Smooth muscle cell (in vitro differentiated cells): Measurements from ENCODE around the gene OAF. TPM values are rescaled to one million over a fixed set of nuclear protein-coding genes. Genes with fewer than 3 reads are reported as not detected.

ENCODE experiments used
- DNase-seq: peaks from one replicate; lab custom pipeline; 2025; ENCODE audit not compliant: unreplicated experiment; lab: John Stamatoyannopoulos, UW
- H2AFZ ChIP-seq: fragments of 200-600 bp; sonication (generic); 2 replicates; pipeline ENCODE4 v1.6.0; 2016; ENCODE audit warnings: antibody characterized with exemption, low read depth, mild to moderate bottlenecking
- H3F3A ChIP-seq: fragments of 200-600 bp; sonication (generic); 2 replicates; pipeline ENCODE4 v1.6.0; 2017; ENCODE audit warnings: antibody characterized with exemption, low read depth
- H3K27ac ChIP-seq: fragments of 200-600 bp; sonication (generic); 2 replicates; pipeline ENCODE4 v1.5.1; 2016; ENCODE audit warnings: low read depth, mild to moderate bottlenecking
- H3K27me3 ChIP-seq: fragments of 200-600 bp; sonication (generic); 2 replicates; pipeline ENCODE4 v1.6.1; 2016; ENCODE audit warnings: low read depth, mild to moderate bottlenecking
- H3K36me3 ChIP-seq: fragments of 200-600 bp; sonication (generic); 2 replicates; pipeline ENCODE4 v1.5.1; 2016; ENCODE audit warnings: low read depth
- H3K4me1 ChIP-seq: fragments of 200-600 bp; sonication (generic); 2 replicates; pipeline ENCODE4 v1.5.1; 2016; ENCODE audit warnings: low read depth
- H3K4me2 ChIP-seq: fragments of 200-600 bp; sonication (generic); 2 replicates; pipeline ENCODE4 v1.6.0; 2016; ENCODE audit warnings: mild to moderate bottlenecking
- H3K4me3 ChIP-seq: fragments of 200-600 bp; sonication (generic); 2 replicates; pipeline ENCODE4 v1.5.1; 2016; ENCODE audit warnings: mild to moderate bottlenecking
- H3K79me2 ChIP-seq: fragments of 200-600 bp; sonication (generic); 2 replicates; pipeline ENCODE4 v1.6.0; 2016; ENCODE audit warnings: low read depth, mild to moderate bottlenecking
- H3K9ac ChIP-seq: fragments of 200-600 bp; sonication (generic); 2 replicates; pipeline ENCODE4 v1.6.0; 2016; ENCODE audit warnings: low read depth
- H3K9me3 ChIP-seq: fragments of 200-600 bp; sonication (generic); replicated peaks from 2 replicates; pipeline ENCODE4 v1.5.1; 2016; ENCODE audit warnings: low read depth
- H4K20me1 ChIP-seq: fragments of 200-600 bp; sonication (generic); 2 replicates; pipeline ENCODE4 v1.6.0; 2016; ENCODE audit warnings: low read depth
- WGBS: methylation state at CpG from one replicate; pipeline ENCODE4 v1.1.7; 2016; ENCODE audit warnings: low lambda C conversion rate; 5-methylcytosine and 5-hydroxymethylcytosine counted together
- polyA plus RNA-seq: library from polyadenylated mRNA; unstranded; fragments of >200 nt; fragmentation: Nextera tagmentation; extraction: Ambion mirVana; gene quantifications from 2 replicates; pipeline ENCODE4 v1.2.1, GENCODE V29; 2016
- total RNA-seq: library from RNA; depleted of rRNA; stranded (reverse); fragments of >200 nt; gene quantifications from 2 replicates; pipeline ENCODE4 v1.2.3, GENCODE V29; 2014
- TF ChIP-seq, protein P1 (sequence below): fragments of 200-600 bp; sonication (generic); IDR thresholded peaks from 2 replicates; pipeline ENCODE4 v1.5.1; 2017; ENCODE audit warnings: borderline replicate concordance, mild to moderate bottlenecking, antibody characterized with exemption; ENCODE audit not compliant: insufficient read depth, poor library complexity, severe bottlenecking

The OAF gene
- total and polyA plus RNA-seq, 2 experiments from 2014 or later = 41.6 to 112 TPM

- no peaks in the 10 kb centered on the region for H3K36me3 ChIP-seq
- TF ChIP-seq, protein P1, sequence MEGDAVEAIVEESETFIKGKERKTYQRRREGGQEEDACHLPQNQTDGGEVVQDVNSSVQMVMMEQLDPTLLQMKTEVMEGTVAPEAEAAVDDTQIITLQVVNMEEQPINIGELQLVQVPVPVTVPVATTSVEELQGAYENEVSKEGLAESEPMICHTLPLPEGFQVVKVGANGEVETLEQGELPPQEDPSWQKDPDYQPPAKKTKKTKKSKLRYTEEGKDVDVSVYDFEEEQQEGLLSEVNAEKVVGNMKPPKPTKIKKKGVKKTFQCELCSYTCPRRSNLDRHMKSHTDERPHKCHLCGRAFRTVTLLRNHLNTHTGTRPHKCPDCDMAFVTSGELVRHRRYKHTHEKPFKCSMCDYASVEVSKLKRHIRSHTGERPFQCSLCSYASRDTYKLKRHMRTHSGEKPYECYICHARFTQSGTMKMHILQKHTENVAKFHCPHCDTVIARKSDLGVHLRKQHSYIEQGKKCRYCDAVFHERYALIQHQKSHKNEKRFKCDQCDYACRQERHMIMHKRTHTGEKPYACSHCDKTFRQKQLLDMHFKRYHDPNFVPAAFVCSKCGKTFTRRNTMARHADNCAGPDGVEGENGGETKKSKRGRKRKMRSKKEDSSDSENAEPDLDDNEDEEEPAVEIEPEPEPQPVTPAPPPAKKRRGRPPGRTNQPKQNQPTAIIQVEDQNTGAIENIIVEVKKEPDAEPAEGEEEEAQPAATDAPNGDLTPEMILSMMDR = no peak
- WGBS = 80% methylated on average over 4 of the region's 4 CpGs
- H4K20me1 ChIP-seq = no peaks in the 10 kb centered on the region
- H3K4me1 ChIP-seq = peaks cover 26% of the 10 kb centered on the region
- H3K4me3 ChIP-seq = no peak overlapping the region
- H3F3A ChIP-seq = peaks cover under 1% of the 10 kb centered on the region
- H3K4me2 ChIP-seq = no peak overlapping the region
- no peaks in the 10 kb centered on the region for H3K27me3 ChIP-seq
- H2AFZ ChIP-seq = no peak overlapping the region
- DNase-seq = no peak
- no peaks in the 10 kb centered on the region for H3K9me3 ChIP-seq
- H3K27ac ChIP-seq = no peak overlapping the region
- H3K79me2 ChIP-seq = no peaks in the 10 kb centered on the region
- no peak overlapping the region for H3K9ac ChIP-seq
Measured at GRCh38 chr11:120191058-120191457, 19.8 kb upstream of the OAF start.

DNA sequence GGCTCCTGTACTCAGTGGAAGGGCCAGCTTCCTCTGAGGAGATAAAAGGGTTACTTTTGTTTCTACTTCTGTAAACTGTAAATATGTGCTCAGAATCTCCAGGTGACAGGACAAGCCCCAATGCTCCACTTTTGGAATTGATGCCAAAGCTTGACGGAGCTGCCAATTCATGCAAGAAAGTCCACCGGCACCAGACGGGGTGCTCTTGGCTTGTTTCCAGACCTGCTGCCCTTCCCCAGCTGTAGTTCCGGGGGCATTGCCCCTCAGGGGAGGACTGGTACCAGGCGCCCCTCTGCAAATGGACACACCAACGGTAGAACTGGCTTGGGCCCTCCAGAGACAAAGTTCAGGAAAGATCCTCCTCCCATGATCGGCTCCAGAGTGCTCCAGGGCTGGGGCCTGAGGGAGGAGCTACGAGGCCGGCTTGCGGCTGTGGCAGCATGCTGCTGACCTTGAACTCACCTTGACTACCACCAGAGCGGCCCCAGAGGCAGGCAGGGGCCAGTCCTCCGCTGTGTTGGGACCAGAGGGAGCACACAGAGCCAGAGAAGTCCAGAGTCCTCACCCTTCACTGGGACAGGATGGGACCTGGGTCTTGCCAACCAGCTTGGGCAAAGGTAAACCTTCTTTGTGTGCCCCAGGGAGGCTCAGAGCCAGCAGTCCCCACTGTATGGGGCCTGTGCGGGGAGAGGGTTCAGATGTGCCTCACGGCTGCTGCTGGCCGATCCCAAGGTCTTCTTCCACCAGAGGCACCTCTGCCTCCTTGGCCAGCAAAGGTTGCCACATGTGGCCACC, 17.8 kb upstream of the OAF start:
- H3K9me3 ChIP-seq = no peaks in the 10 kb centered on the region
- H3K27ac ChIP-seq = no peak overlapping the region
- H2AFZ ChIP-seq = no peak overlapping the region
- no peak overlapping the region for H3K4me2 ChIP-seq
- DNase-seq = no peak
- H3K27me3 ChIP-seq = no peaks in the 10 kb centered on the region
- TF ChIP-seq, protein P1 = no peak
- no peak overlapping the region for H3K4me3 ChIP-seq
- no peak overlapping the region for H3K9ac ChIP-seq
- WGBS = 97% methylated on average over 15 of the region's 15 CpGs
- no peaks in the 10 kb centered on the region for H3F3A ChIP-seq
- H3K36me3 ChIP-seq = no peaks in the 10 kb centered on the region
- H3K79me2 ChIP-seq = no peaks in the 10 kb centered on the region
- H3K4me1 ChIP-seq = peaks cover 24% of the 10 kb centered on the region
- no peaks in the 10 kb centered on the region for H4K20me1 ChIP-seq

GRCh38 chr11:120194166-120194565, 16.7 kb upstream of the OAF start:
- Histone ChIP-seq H2AFZ (no peak overlapping the region), H3K79me2 (no peaks in the 10 kb centered on the region), H4K20me1 (no peaks in the 10 kb centered on the region), H3K4me1 (peaks cover 28% of the 10 kb centered on the region), H3F3A (no peaks in the 10 kb centered on the region), H3K9ac (no peak overlapping the region), H3K9me3 (no peaks in the 10 kb centered on the region), H3K27ac (no peak overlapping the region), H3K4me2 (no peak overlapping the region), H3K27me3 (no peaks in the 10 kb centered on the region), H3K4me3 (no peak overlapping the region), H3K36me3 (no peaks in the 10 kb centered on the region)
- 98% methylated on average over 3 of the region's 4 CpGs for WGBS
- TF ChIP-seq, protein P1 = no peak
- no peak for DNase-seq
